Measurements from ENCODE around the gene SHISA6.

SHISA6 gene

GRCh38 chr17:11561281-11561680 lies 320.3 kb downstream of the SHISA6 start:
- H3K4me1 ChIP-seq (ENCODE audit: insufficient read depth, poor library complexity, severe bottlenecking), result no peaks in the 10 kb centered on the region
- no peak overlapping the region for H3K27ac ChIP-seq (ENCODE audit: poor library complexity, severe bottlenecking)
- TF ChIP-seq CTCF (IDR thresholded peaks at IDR 0.05; ENCODE audit: poor library complexity, severe bottlenecking), result no peak
- H3K27me3 ChIP-seq (ENCODE audit: insufficient read depth, poor library complexity, severe bottlenecking), result no peaks in the 10 kb centered on the region
- no peaks in the 10 kb centered on the region for H3K9me3 ChIP-seq (ENCODE audit: severe bottlenecking)
- ATAC-seq (ENCODE audit: low read depth) (no peak), DNase-seq (ENCODE audit: low spot score) (no peak)
- H3K4me3 ChIP-seq (ENCODE audit: severe bottlenecking), result no peak overlapping the region
- no peaks in the 10 kb centered on the region for H3K36me3 ChIP-seq (ENCODE audit: low read depth)

- Histone ChIP-seq H3K27me3 (ENCODE audit: insufficient read depth, poor library complexity, severe bottlenecking) (no peaks in the 10 kb centered on the region), H3K9me3 (ENCODE audit: severe bottlenecking) (no peaks in the 10 kb centered on the region), H3K4me1 (ENCODE audit: insufficient read depth, poor library complexity, severe bottlenecking) (no peaks in the 10 kb centered on the region), H3K4me3 (ENCODE audit: severe bottlenecking) (no peak overlapping the region), H3K36me3 (ENCODE audit: low read depth) (no peaks in the 10 kb centered on the region), H3K27ac (ENCODE audit: poor library complexity, severe bottlenecking) (no peak overlapping the region)
- no peak for TF ChIP-seq CTCF (IDR thresholded peaks at IDR 0.05; ENCODE audit: poor library complexity, severe bottlenecking)
- no peak for ATAC-seq (ENCODE audit: low read depth)
- no peak for DNase-seq (ENCODE audit: low spot score)
These were observed 320.7 kb downstream of the SHISA6 start for GRCh38 chr17:11561702-11562101.

GRCh38 chr17:11564589-11565380 lies 323.8 kb downstream of the SHISA6 start:
- Histone ChIP-seq H3K9me3 (ENCODE audit: severe bottlenecking) (no peaks in the 10 kb centered on the region), H3K27me3 (ENCODE audit: insufficient read depth, poor library complexity, severe bottlenecking) (no peaks in the 10 kb centered on the region), H3K4me1 (ENCODE audit: insufficient read depth, poor library complexity, severe bottlenecking) (no peaks in the 10 kb centered on the region), H3K27ac (ENCODE audit: poor library complexity, severe bottlenecking) (no peak overlapping the region), H3K4me3 (ENCODE audit: severe bottlenecking) (no peak overlapping the region), H3K36me3 (ENCODE audit: low read depth) (no peaks in the 10 kb centered on the region)
- no peak for ATAC-seq (ENCODE audit: low read depth)
- no peak for DNase-seq (ENCODE audit: low spot score)
- TF ChIP-seq CTCF (IDR thresholded peaks at IDR 0.05; ENCODE audit: poor library complexity, severe bottlenecking), result no peak

GRCh38 chr17:11565591-11565990 lies 324.6 kb downstream of the SHISA6 start:
- H3K36me3 ChIP-seq (ENCODE audit: low read depth), result no peaks in the 10 kb centered on the region
- TF ChIP-seq CTCF (IDR thresholded peaks at IDR 0.05; ENCODE audit: poor library complexity, severe bottlenecking), result no peak
- H3K4me3 ChIP-seq (ENCODE audit: severe bottlenecking), result no peak overlapping the region
- H3K27me3 ChIP-seq (ENCODE audit: insufficient read depth, poor library complexity, severe bottlenecking), result no peaks in the 10 kb centered on the region
- H3K4me1 ChIP-seq (ENCODE audit: insufficient read depth, poor library complexity, severe bottlenecking), result no peaks in the 10 kb centered on the region
- no peak for ATAC-seq (ENCODE audit: low read depth)
- no peaks in the 10 kb centered on the region for H3K9me3 ChIP-seq (ENCODE audit: severe bottlenecking)
- DNase-seq (ENCODE audit: low spot score), result no peak
- H3K27ac ChIP-seq (ENCODE audit: poor library complexity, severe bottlenecking), result no peak overlapping the region

- no peak overlapping the region for H3K4me3 ChIP-seq (ENCODE audit: severe bottlenecking)
- H3K27me3 ChIP-seq (ENCODE audit: insufficient read depth, poor library complexity, severe bottlenecking), result no peaks in the 10 kb centered on the region
- ATAC-seq (ENCODE audit: low read depth), result no peak
- no peak for DNase-seq (ENCODE audit: low spot score)
- no peak for TF ChIP-seq CTCF (IDR thresholded peaks at IDR 0.05; ENCODE audit: poor library complexity, severe bottlenecking)
- no peaks in the 10 kb centered on the region for H3K4me1 ChIP-seq (ENCODE audit: insufficient read depth, poor library complexity, severe bottlenecking)
- no peaks in the 10 kb centered on the region for H3K36me3 ChIP-seq (ENCODE audit: low read depth)
- H3K27ac ChIP-seq (ENCODE audit: poor library complexity, severe bottlenecking), result no peak overlapping the region
- no peaks in the 10 kb centered on the region for H3K9me3 ChIP-seq (ENCODE audit: severe bottlenecking)
These were observed 338.0 kb downstream of the SHISA6 start for GRCh38 chr17:11578998-11579397.
